ENCODE measurements around the gene SYNM.

SYNM gene

DNA sequence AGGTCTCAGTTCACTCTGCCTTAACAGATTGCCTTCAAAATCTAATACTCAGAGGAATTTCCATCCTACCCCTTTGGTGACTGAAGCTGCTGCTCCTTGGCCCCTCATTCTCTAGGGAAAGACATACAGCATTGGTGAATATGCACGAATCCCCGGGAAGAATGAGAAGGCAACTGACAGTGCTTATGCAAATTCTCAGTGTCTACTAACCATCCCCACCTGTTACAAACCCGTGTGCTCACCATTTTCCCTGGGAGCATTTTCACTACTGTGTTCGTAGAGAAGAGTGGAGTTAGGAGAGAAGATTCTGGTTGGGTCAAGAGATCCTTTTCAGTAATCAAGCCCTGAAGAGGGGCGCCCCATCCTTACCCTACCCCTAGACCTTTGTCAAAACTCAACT, 37.7 kb downstream of the SYNM start:
- no peak for DNase-seq (ENCODE audit: low read depth)

GRCh38 chr15:99143242-99143641, 38.4 kb downstream of the SYNM start:
- no peak for DNase-seq (ENCODE audit: low read depth)

DNA sequence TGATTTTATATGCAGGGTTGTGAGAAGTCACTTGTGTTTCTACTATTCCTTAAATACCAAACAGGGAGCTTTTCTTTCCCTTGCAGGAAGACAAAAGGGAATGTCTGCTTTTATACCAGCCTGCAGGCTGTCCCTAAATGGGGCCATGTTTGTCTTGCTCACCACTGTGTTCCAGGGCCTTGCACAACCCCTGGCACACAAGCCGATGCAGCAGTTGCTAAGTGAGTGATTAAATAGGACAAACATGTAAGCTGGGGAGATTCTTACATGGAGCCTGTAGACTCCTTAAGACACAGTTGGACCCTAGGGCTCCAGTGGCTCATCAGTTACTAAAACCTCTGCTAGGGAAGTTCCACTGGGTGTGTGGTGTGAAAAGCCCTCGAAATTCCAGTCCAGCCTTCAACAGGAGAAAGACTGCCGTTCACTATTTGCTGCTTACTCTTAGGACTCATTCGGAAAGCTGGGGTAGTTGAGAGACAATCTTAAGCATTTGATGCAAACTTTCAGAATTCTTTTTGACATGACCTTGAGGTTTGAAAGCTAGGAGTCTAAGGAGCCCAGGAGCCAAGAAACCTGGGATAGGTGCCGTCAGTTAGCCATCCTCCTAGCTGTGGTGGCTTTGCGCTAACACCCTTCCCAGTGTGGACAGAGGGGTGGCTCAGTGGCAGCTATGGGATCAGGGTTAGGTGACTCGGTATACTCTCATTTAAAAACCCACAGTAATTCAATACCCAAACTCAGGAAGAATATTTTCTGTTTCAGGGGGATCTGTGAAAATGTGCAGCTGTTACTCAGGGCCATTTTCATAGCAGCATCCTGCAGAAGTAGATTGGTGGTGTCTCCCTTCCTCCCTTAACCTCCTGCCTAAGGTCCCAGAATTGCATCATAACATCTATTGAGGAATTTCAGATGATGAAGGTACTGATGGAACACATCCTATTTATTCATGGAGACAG, 39.1 kb downstream of the SYNM start:
- DNase-seq (ENCODE audit: low read depth): no peak

GRCh38 chr15:99145005-99145404, 40.1 kb downstream of the SYNM start:
- no peak for DNase-seq (ENCODE audit: low read depth)

DNA sequence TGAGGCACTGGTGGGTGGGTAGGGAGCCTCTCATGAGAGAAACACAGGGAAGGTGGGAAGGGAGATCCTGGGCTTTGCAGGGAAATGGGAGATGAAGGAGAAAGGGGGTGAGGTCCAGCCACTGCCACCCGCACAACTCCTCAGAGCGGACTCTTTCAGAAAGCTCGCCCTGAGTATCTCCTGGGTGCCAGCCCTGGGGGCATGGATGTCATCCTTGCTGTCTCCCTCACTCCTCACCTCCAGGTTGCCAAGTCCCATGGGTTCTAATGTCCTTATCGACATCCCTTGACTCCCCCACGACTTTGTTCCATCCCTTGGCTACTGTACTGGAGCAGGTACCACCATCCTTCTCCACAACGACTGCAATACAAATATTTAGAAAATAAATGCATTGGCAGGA, 40.9 kb downstream of the SYNM start:
- no peak for DNase-seq (ENCODE audit: low read depth)

DNA sequence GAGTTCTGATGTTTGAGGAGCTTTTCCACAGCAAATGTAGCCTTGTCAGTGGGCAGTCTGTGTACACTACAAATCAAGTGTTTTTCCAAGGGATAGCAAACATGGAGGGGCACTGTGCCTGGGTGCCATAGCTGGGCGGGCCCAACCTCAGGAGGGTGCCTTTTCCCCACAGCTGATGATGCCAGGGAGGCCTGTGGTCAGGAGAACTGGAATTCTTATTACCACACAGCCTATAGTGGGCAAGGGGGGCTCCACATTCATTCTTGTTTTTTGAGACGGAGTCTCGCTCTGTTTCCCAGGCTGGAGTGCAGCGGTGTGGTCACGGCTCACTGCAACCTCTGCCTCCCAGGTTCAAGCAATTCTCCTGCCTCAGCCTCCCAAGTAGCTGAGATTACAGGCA, 41.8 kb downstream of the SYNM start:
- no peak for DNase-seq (ENCODE audit: low read depth)

DNA sequence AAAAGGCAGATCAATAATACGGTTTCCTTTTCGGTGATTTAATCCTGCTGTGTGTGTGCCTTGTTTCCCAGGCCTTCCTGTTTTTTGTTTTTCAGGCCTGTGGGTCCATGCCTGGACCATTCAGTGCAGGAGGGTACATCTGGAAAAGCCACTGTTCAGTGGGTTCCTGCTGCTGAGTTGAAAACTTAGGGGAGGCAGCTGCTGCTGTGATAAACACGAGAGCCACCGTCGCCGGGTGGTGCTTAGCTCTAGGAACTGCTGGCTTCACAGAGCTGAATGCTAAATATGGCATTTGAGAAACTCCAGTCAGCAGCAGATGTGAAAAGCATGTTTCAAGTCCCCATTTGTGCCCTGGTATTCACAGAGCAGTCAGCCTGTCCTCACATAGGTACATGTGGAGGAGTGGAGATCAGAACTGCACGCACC, 44.0 kb downstream of the SYNM start:
- DNase-seq (ENCODE audit: low read depth): no peak

GRCh38 chr15:99149366-99149765, 44.5 kb downstream of the SYNM start:
- DNase-seq (ENCODE audit: low read depth): no peak

DNA sequence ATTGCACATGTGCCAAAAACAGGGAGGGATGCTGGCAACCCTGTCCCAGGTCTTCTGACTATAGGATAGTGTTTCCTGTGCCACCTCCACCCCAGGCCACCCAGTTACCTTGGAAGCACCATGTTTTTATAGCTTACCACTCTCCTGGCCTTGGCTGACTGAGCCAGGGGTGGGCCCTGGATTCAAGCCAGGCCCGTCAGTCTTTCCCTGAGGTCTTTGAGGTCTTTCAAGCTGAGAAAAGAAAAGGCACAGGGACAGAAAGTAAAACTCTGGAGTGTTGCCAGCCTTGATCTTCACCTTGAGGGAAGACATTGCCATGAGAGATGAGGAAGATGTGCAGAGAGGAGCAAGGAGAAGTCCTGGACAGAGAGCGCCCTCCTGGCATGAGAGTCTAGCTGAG, 46.3 kb downstream of the SYNM start:
- DNase-seq (ENCODE audit: low read depth): no peak

DNA sequence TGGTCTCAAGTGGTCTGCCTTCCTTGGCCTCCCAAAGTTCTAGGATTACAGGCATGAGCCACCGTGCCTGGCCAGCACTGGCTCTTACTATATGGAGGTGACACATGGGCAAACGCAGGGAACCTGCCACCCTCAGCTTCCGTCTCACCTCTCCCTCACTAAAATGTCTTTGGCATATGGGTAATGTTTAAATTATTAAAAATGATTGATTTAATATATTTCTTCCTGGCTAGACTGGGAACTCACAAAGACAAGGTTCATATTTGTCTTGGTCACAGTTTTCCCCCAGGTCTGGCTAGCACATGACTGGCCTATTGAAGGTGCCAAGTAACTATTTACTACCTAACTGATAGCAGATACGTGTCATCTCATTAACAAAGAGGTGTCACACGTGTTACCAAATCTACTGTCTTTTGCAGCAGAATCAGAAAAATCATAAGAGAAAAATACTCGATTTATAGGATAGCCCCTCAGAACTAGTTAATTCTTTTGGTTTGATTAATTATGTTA, 48.2 kb downstream of the SYNM start:
- DNase-seq (ENCODE audit: low read depth): no peak

DNA sequence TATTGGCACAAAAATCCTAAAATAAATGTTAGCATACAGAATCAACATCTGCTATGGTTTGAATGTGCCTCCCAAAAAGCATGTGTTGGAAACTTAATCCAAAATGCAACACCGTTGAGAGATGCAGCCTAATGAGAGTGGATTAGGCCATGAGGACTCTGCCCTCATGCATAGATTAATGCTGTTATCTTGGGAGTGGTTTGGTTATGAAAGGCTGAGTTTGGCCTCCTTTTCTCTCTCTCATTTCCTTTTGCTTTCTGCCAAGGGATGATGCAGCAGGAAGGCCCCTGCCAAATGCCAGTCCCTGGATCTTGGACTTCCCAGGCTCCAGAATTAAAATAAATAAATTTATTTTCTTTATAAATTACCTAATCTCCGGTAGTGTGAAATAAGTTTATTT, 49.4 kb downstream of the SYNM start:
- DNase-seq (ENCODE audit: low read depth): no peak

GRCh38 chr15:99155961-99156443, 51.1 kb downstream of the SYNM start:
- DNase-seq (ENCODE audit: low read depth): peak; percentile 11

- no peak for DNase-seq (ENCODE audit: low read depth)
Observed at GRCh38 chr15:99157456-99157855, 52.6 kb downstream of the SYNM start.

DNA sequence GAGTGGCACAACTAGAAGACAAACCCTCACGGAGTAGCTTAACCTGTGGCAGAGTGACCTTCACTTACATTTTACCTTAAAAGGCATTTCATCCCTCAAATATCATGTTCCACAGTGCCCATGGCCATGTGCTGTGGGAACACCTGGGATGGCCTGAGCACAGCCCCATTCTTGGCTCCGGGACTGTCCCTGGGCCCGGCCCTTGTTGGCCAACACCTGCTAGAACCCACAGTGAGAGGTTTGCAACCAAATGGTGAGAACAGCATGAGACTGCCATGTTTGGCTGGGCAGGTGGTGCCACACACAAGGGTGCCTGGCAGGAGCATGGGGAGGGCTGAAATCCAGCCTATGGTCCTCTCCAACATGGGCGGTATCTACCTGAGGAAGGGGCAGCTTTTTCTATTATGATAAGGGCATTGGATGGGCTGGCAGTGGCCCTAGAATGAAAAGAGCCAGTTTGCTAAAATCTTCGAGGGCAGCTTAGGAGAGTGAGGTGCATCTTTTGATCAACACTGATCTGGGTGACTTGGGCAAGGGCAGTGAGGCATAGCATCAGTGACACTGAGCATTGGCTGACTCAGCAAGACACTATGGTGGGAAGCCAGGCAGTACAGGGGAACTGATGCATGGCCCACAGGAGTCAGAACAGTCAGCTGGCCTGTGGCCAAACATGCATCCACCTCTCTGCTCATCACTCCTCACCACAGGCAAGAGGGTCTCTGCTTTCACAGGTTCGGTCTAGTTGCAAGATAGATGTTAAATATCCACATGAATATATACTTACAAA, 53.9 kb downstream of the SYNM start:
- DNase-seq (ENCODE audit: low read depth): no peak

- DNase-seq (ENCODE audit: low read depth): no peak
Observed at GRCh38 chr15:99163271-99164062, 58.6 kb downstream of the SYNM start.

DNA sequence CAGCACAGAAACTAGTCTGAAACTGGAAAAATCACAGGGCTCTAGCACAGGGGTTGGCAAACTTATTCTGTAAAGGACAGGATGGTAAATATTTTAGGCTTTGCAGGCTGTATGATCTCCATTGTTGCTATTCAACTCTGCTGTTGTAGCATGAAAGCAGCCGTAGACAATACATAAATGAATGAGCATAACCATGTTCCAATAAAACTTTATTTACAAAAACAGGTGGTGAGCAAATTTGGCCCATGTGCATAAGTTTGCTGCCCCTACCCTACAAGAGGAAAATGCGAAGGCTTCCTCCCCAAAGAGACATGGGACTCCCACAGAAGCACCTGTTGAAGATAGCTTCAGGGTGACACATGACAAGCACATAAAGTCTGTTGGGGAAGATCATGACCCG, 59.2 kb downstream of the SYNM start:
- DNase-seq (ENCODE audit: low read depth): no peak

DNA sequence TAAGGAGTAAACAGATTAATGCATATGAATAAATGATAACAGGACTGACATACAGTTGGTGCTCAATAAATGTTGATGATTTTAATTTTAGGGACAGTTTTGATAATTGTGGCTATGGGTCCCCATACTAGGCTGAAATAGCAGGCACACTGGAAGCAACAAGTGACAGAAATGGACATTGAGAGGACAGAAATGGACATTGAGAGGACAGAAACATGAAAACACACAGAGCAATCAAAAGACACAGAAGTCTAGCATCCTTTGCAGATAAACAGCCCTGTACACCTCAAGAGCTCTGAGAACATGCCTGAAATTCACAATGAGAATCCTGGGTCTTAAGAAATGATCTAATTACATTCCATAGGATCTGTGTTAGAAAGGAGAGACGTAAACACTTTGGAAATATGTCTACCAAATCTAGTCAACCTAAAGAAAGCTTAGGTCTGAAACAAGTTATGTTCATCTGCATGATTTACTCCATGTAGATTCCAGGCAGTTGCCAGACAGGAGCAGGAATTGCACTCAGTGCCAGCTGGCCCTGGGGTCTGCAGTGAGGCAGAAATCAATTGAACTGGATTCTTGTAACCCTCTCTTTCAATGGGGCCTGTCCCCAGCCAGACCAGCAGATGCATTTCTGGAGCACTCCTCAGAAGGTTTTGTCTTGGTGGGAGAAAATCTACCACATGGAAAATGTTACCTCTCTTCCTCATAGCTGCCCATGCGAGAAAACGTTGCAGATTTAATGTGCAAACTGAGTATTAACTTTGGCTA, 60.3 kb downstream of the SYNM start:
- DNase-seq (ENCODE audit: low read depth): no peak

GRCh38 chr15:99165956-99166689, 61.2 kb downstream of the SYNM start:
- no peak for DNase-seq (ENCODE audit: low read depth)

DNA sequence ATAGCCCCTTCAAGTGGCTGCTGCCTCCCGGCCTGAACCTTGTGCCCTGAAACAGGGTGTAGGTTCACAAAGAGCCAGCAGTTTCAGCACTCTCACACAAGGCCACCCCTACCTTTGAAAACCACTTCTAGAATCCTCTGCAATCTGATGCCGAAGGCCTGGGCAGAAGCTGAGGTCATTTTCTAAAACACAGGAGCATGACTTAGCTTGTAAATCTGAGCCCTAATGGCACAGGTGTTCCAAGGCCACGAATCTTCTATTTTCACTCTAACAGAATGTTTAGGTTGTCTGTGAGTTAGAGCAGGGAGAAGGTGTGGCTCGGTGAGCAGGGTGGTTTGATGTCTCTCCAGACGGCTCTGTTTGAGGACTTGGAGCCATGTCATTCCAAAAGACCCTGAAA, 62.3 kb downstream of the SYNM start:
- no peak for DNase-seq (ENCODE audit: low read depth)

GRCh38 chr15:99167640-99168039, 62.8 kb downstream of the SYNM start:
- DNase-seq (ENCODE audit: low read depth): no peak

Data from HS-27A (cell line).